Measurements from ENCODE around the gene FCHSD2. TPM values are rescaled to one million over a fixed set of nuclear protein-coding genes. Genes with fewer than 3 reads are reported as not detected.
"Not testable (repeated sequence)": the region's sequence is repeated elsewhere in the genome, so short reads cannot be mapped to it uniquely, and the experiment has no call there.

Gene FCHSD2
- total RNA-seq, 1 donor from 2014 or later: 22.2 TPM

DNA sequence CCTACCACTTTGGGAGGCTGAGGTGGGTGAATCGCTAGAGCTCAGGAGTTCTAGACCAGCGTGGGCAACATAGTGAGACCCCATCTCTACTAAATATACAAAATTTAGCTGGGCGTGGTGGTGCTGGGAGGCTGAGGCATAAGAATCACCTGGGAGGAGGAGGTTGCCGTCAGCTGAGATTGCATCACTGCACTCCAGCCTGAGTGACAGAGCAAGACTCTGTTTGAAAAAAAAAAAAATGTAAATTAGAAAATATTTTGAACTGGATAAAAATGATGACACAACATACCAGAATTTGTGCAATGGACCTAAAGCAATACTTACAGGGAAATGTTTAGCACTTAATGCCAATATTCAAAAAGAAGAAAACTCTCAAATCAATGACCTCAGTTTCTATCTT is 281.5 kb downstream of the FCHSD2 start:
- H3K9me3 Mint-ChIP-seq: no peaks in the 10 kb centered on the region
- H3K27ac Mint-ChIP-seq: no peak overlapping the region
- H3K9ac ChIP-seq: no peak overlapping the region
- no peaks in the 10 kb centered on the region for H4K20me1 ChIP-seq (ENCODE audit: low read depth)
- no peak overlapping the region for H3K4me2 ChIP-seq
- no peak overlapping the region for H3K4me3 Mint-ChIP-seq
- no peaks in the 10 kb centered on the region for H3K4me1 ChIP-seq
- H3K27me3 ChIP-seq: no peaks in the 10 kb centered on the region
- H3K27ac ChIP-seq: no peak overlapping the region
- no peaks in the 10 kb centered on the region for H3K27me3 Mint-ChIP-seq (ENCODE audit: insufficient read depth, low read depth)
- no peaks in the 10 kb centered on the region for H3K79me2 ChIP-seq (ENCODE audit: low read depth)
- H3K9me3 ChIP-seq (ENCODE audit: low read depth): no peaks in the 10 kb centered on the region
- H3K4me3 ChIP-seq: no peak overlapping the region
- H3K36me3 Mint-ChIP-seq: peaks cover 7% of the 10 kb centered on the region
- H3K4me1 Mint-ChIP-seq: peaks cover 2% of the 10 kb centered on the region
- H2AFZ ChIP-seq (replicated peaks): no peak overlapping the region
- no peak for DNase-seq (ENCODE audit: low spot score)
- H3F3A ChIP-seq (ENCODE audit: low read depth): no peaks in the 10 kb centered on the region
- no peaks in the 10 kb centered on the region for H3K36me3 ChIP-seq
- TF ChIP-seq EZH2phosphoT487 (IDR thresholded peaks at IDR 0.05) (no peak), EZH2 (IDR thresholded peaks at IDR 0.05) (no peak)

DNA sequence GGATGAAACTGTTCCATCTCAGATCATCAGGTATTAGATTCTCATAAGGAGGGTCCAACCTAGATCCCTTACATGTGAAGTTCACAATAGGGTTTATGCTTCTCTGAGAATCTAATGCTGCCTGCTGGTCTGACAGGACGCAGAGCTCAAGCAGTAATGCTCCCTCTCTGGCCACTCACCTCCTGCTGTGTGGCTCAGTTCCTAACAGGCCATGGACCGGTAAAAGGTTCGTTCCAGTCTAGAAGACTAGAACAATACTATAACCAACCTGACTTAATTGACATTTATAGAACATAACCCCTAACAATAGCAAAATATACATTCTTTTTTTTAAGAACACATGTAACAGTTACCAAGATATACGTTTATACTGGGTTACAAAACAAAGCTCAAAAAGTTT is 282.1 kb downstream of the FCHSD2 start:
- Histone ChIP-seq H3K4me1 (no peaks in the 10 kb centered on the region), H3K4me3 (no peak overlapping the region), H3K9me3 (ENCODE audit: low read depth) (no peaks in the 10 kb centered on the region), H3K9ac (no peak overlapping the region), H3K36me3 (no peaks in the 10 kb centered on the region), H3F3A (ENCODE audit: low read depth) (no peaks in the 10 kb centered on the region), H3K79me2 (ENCODE audit: low read depth) (no peaks in the 10 kb centered on the region), H3K27me3 (no peaks in the 10 kb centered on the region), H3K4me2 (no peak overlapping the region), H2AFZ (replicated peaks) (no peak overlapping the region), H3K27ac (no peak overlapping the region), H4K20me1 (ENCODE audit: low read depth) (no peaks in the 10 kb centered on the region)
- TF ChIP-seq, protein P1, sequence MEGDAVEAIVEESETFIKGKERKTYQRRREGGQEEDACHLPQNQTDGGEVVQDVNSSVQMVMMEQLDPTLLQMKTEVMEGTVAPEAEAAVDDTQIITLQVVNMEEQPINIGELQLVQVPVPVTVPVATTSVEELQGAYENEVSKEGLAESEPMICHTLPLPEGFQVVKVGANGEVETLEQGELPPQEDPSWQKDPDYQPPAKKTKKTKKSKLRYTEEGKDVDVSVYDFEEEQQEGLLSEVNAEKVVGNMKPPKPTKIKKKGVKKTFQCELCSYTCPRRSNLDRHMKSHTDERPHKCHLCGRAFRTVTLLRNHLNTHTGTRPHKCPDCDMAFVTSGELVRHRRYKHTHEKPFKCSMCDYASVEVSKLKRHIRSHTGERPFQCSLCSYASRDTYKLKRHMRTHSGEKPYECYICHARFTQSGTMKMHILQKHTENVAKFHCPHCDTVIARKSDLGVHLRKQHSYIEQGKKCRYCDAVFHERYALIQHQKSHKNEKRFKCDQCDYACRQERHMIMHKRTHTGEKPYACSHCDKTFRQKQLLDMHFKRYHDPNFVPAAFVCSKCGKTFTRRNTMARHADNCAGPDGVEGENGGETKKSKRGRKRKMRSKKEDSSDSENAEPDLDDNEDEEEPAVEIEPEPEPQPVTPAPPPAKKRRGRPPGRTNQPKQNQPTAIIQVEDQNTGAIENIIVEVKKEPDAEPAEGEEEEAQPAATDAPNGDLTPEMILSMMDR (IDR thresholded peaks at IDR 0.05): no peak
- no peak for TF ChIP-seq EZH2 (IDR thresholded peaks at IDR 0.05)
- no peak for TF ChIP-seq EZH2phosphoT487 (IDR thresholded peaks at IDR 0.05)
- H3K27me3 Mint-ChIP-seq (ENCODE audit: insufficient read depth, low read depth): no peaks in the 10 kb centered on the region
- H3K9me3 Mint-ChIP-seq: no peaks in the 10 kb centered on the region
- H3K36me3 Mint-ChIP-seq: peaks cover 5% of the 10 kb centered on the region
- no peak overlapping the region for H3K4me3 Mint-ChIP-seq
- H3K4me1 Mint-ChIP-seq: no peaks in the 10 kb centered on the region
- H3K27ac Mint-ChIP-seq: no peak overlapping the region
- DNase-seq (ENCODE audit: low spot score): no peak

DNA sequence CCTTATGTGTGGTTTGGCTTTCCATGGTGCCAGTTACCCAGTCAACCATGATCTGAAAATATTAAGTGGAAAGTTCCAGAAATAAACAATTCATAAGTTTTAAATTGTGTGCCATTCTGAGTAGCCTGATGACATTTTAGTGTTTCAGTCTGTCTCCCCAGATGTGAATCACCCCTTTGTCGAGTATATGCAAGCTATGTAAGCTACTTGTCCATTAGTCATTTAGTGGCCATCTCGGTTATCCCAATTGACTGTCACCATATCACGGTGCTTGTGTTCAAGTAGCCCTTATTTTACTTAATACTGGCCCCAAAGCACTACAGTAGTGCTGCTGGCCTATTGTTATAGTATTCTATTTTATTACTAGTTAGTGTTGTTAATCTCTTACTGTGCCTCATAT is 283.0 kb downstream of the FCHSD2 start:
- no peak overlapping the region for H3K27ac ChIP-seq
- no peak overlapping the region for H3K4me2 ChIP-seq
- no peaks in the 10 kb centered on the region for H3F3A ChIP-seq (ENCODE audit: low read depth)
- H3K27ac Mint-ChIP-seq: no peak overlapping the region
- no peaks in the 10 kb centered on the region for H3K36me3 ChIP-seq
- H3K4me3 ChIP-seq: no peak overlapping the region
- no peaks in the 10 kb centered on the region for H3K4me1 ChIP-seq
- no peaks in the 10 kb centered on the region for H3K27me3 ChIP-seq
- H4K20me1 ChIP-seq (ENCODE audit: low read depth): no peaks in the 10 kb centered on the region
- no peak overlapping the region for H3K9ac ChIP-seq
- H3K9me3 Mint-ChIP-seq: no peaks in the 10 kb centered on the region
- no peak overlapping the region for H3K4me3 Mint-ChIP-seq
- H3K27me3 Mint-ChIP-seq (ENCODE audit: insufficient read depth, low read depth): no peaks in the 10 kb centered on the region
- H3K9me3 ChIP-seq (ENCODE audit: low read depth): no peaks in the 10 kb centered on the region
- TF ChIP-seq EZH2 (IDR thresholded peaks at IDR 0.05): no peak
- TF ChIP-seq EZH2phosphoT487 (IDR thresholded peaks at IDR 0.05): no peak
- TF ChIP-seq, protein P1 (IDR thresholded peaks at IDR 0.05): no peak
- DNase-seq (ENCODE audit: low spot score): no peak
- no peak overlapping the region for H2AFZ ChIP-seq (replicated peaks)
- peaks cover 5% of the 10 kb centered on the region for H3K36me3 Mint-ChIP-seq
- H3K79me2 ChIP-seq (ENCODE audit: low read depth): no peaks in the 10 kb centered on the region
- no peaks in the 10 kb centered on the region for H3K4me1 Mint-ChIP-seq

DNA sequence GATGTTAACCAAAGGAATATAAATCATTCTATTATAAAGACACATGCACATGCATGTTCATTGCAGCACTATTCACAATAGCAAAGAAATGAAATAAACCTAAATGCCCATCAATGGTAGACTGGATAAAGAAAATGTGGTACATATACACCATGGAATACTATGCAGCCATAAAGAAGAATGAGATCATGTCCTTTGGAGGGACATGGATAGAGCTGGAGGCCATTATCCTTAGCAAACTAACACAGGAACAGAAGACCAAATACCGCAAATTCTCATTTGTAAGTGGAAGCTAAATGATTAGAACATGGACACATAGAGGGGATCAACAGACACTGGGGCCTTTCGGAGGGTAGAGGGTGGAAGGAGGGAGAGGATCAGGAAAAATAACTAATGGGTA is 283.9 kb downstream of the FCHSD2 start:
- H3K9me3 ChIP-seq (ENCODE audit: low read depth); H3K4me3 Mint-ChIP-seq; H3K27ac ChIP-seq; H3K9me3 Mint-ChIP-seq; H3K9ac ChIP-seq; H3K27me3 Mint-ChIP-seq (ENCODE audit: insufficient read depth, low read depth); H4K20me1 ChIP-seq (ENCODE audit: low read depth); H3K36me3 ChIP-seq; H3K36me3 Mint-ChIP-seq; H3F3A ChIP-seq (ENCODE audit: low read depth); H3K4me1 Mint-ChIP-seq; DNase-seq (ENCODE audit: low spot score); H3K79me2 ChIP-seq (ENCODE audit: low read depth); H2AFZ ChIP-seq (replicated peaks); H3K4me3 ChIP-seq; H3K27ac Mint-ChIP-seq; H3K4me1 ChIP-seq; H3K4me2 ChIP-seq; H3K27me3 ChIP-seq: not testable (repeated sequence)
